ENCODE results near the gene DYNLT2B.
A peak's percentile ranks its signal among the peaks of the same experiment; 100 is the strongest.
"Not testable (repeated sequence)": the region's sequence is repeated elsewhere in the genome, so short reads cannot be mapped to it uniquely, and the experiment has no call there.

The DYNLT2B gene

DNA sequence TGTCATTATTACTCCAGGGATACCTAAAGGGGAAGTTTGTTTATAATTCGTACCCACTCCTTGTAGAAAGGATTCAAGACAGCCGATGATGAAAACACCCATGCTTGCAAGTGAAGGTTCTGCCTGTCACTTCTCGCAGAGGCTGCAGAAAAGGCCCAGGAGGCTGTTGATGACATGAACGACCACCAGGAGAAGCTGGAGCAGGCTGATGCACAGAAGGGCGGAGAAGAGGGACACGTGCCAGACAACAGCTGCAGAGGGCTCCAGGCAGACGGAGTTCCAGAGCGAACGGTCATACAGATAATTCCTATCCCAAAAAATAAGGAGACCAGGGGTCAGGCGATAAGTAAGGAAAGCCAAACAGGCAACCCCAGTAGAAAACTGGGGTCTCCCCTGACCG is 5.7 kb upstream of the DYNLT2B start:
- TF ChIP-seq CTCF (IDR thresholded peaks at IDR 0.05; ENCODE audit: low read depth, low read length): 0 out of 2 replicates have a peak, but pooled peaks have one; percentile 21
- H3K4me3 ChIP-seq (ENCODE audit: low read depth, low read length): no peak overlapping the region

- H3K4me3 ChIP-seq (ENCODE audit: low read depth, low read length): no peak overlapping the region
- no peak for TF ChIP-seq CTCF (IDR thresholded peaks at IDR 0.05; ENCODE audit: low read depth, low read length)
These were observed 5.0 kb upstream of the DYNLT2B start for GRCh38 chr3:196323016-196323415.

GRCh38 chr3:196321162-196321561 is 3.1 kb upstream of the DYNLT2B start:
- TF ChIP-seq CTCF (IDR thresholded peaks at IDR 0.05; ENCODE audit: low read depth, low read length): no peak
- H3K4me3 ChIP-seq (ENCODE audit: low read depth, low read length): no peak overlapping the region

- TF ChIP-seq CTCF (IDR thresholded peaks at IDR 0.05; ENCODE audit: low read depth, low read length): no peak
- H3K4me3 ChIP-seq (ENCODE audit: low read depth, low read length): no peak overlapping the region
These were observed 2.1 kb upstream of the DYNLT2B start for GRCh38 chr3:196320137-196320536.

GRCh38 chr3:196316799-196317686 is 997 bp downstream of the DYNLT2B start:
- peak overlapping the region; percentile 72 for H3K4me3 ChIP-seq (ENCODE audit: low read depth, low read length)

DNA sequence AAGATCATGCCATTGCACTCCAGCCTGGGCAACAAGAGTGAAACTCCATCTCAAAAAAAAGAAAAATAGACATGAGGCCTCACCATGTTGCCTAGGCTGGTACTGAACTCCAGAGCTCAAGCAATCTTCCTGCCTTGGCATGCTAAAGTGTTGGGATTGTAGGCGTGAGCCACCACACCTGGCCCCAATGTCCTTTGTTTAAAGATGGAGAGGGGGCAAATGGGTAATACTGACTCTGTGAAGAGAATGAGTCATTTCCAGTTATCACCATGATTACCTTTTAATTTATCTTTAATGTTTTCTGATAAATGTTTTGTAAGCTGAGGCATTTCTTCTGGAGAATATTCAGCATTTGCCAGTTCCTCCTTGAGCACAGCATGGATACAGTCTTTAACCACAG is 2.2 kb downstream of the DYNLT2B start:
- no peak overlapping the region for H3K4me3 ChIP-seq (ENCODE audit: low read depth, low read length)
- no peak for TF ChIP-seq CTCF (IDR thresholded peaks at IDR 0.05; ENCODE audit: low read depth, low read length)

- no peak for TF ChIP-seq CTCF (IDR thresholded peaks at IDR 0.05; ENCODE audit: low read depth, low read length)
- no peak overlapping the region for H3K4me3 ChIP-seq (ENCODE audit: low read depth, low read length)
These were observed 3.4 kb downstream of the DYNLT2B start for GRCh38 chr3:196314597-196314996.

GRCh38 chr3:196314086-196314485 is 4.0 kb downstream of the DYNLT2B start:
- H3K4me3 ChIP-seq (ENCODE audit: low read depth, low read length): not testable (repeated sequence)

GRCh38 chr3:196302960-196303359 is 15.1 kb downstream of the DYNLT2B start:
- H3K4me3 ChIP-seq (ENCODE audit: low read depth, low read length): not testable (repeated sequence)

DNA sequence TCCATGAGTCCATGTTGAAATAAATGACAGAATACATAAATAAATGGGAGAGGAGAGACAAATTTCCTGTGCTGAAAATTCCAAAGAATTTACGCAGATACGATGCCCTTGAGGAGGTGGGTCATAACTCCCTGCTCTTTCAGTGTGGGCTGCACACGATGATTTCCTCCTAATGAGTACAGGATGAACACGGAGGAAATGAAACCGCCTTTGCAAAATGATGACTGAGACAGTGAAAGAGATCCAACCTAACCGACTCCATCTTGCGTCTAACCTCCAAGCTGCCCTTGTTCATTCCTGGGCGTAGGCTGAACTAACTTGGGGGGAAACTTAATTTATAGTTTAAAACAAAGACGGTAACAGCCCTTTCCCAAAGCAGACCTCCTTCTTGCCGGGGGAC is 15.5 kb downstream of the DYNLT2B start:
- not testable (repeated sequence) for H3K4me3 ChIP-seq (ENCODE audit: low read depth, low read length)
